Measurements from ENCODE around the gene SLC35F6. TPM values are rescaled to one million over a fixed set of nuclear protein-coding genes. Genes with fewer than 3 reads are reported as not detected.

The SLC35F6 gene
- total and polyA plus RNA-seq, 9 of the 15 experiments (the other 6 are each of a cell fraction or from before 2014, with no cell fraction given), result 11.9 to 47.3 (median 22.5) TPM

- peak; percentile 84 for TF ChIP-seq CTBP1 (IDR thresholded peaks at IDR 0.05; ENCODE audit: borderline replicate concordance)
- peak; percentile 19; the same call in 1 of the 2 replicates for TF ChIP-seq MAFK (IDR thresholded peaks at IDR 0.05; ENCODE audit: low read length)
- no peak for TF ChIP-seq IRF1 (CRISPR knock-in tag; IDR thresholded peaks at IDR 0.05; ENCODE audit: borderline replicate concordance)
- peak; percentile 99 for TF ChIP-seq ATF3 (IDR thresholded peaks at IDR 0.05)
- TF ChIP-seq ATF3 (CRISPR knock-in tag; conservative IDR thresholded peaks at IDR 0.05), result peak; percentile 90; the same call in 1 of the 2 replicates
- no peak for TF ChIP-seq ZKSCAN3 (CRISPR knock-in tag; IDR thresholded peaks at IDR 0.05)
- TF ChIP-seq ZNF324 (CRISPR knock-in tag; IDR thresholded peaks at IDR 0.05), result no peak; the same call in 1 of the 2 replicates
- TF ChIP-seq HDAC1 (IDR thresholded peaks at IDR 0.05), result no peak
- TF ChIP-seq PCBP1 (IDR thresholded peaks at IDR 0.05; ENCODE audit: low read depth, low read length, poor library complexity, severe bottlenecking), result no peak
- no peak for TF ChIP-seq ZNF274 (IDR thresholded peaks at IDR 0.05; ENCODE audit: borderline replicate concordance, low read depth, low read length)
- TF ChIP-seq HNRNPL (IDR thresholded peaks at IDR 0.05; ENCODE audit: low read depth, low read length), result no peak
- TF ChIP-seq SMAD3 (CRISPR knock-in tag; conservative IDR thresholded peaks at IDR 0.05), result peak; percentile 70
- TF ChIP-seq ZNF12 (CRISPR knock-in tag; IDR thresholded peaks at IDR 0.05), result no peak
- TF ChIP-seq PYGO2 (tag; IDR thresholded peaks at IDR 0.05), result peak; percentile 70
- TF ChIP-seq ZNF165 (CRISPR knock-in tag; IDR thresholded peaks at IDR 0.05; ENCODE audit: borderline replicate concordance), result peak; percentile 71; the same call in 1 of the 2 replicates
- TF ChIP-seq NKRF (IDR thresholded peaks at IDR 0.05; ENCODE audit: borderline replicate concordance), result no peak
- TF ChIP-seq THRB (CRISPR knock-in tag; conservative IDR thresholded peaks at IDR 0.05), result peak; percentile 83
- peak; percentile 93 for TF ChIP-seq LCOR (CRISPR knock-in tag; IDR thresholded peaks at IDR 0.05)
- no peak for TF ChIP-seq SMC3 (conservative IDR thresholded peaks at IDR 0.05; ENCODE audit: insufficient read depth, low read depth, low read length)
- no peak for TF ChIP-seq CCNT2 (IDR thresholded peaks at IDR 0.05; ENCODE audit: borderline replicate concordance, extremely low read depth, insufficient read length, low read depth, low read length)
- TF ChIP-seq ZNF778 (CRISPR knock-in tag; IDR thresholded peaks at IDR 0.05), result no peak
- peak; percentile 77 for TF ChIP-seq GABPB1 (CRISPR knock-in tag; IDR thresholded peaks at IDR 0.05)
- no peak for TF ChIP-seq YBX1 (IDR thresholded peaks at IDR 0.05)
These were observed 6.0 kb upstream of the SLC35F6 start (continued) for GRCh38 chr2:26757873-26758789.

Measured in K562 (cell line).